H1 (cell line): ENCODE results near the gene APLP1. TPM values are rescaled to one million over a fixed set of nuclear protein-coding genes. Genes with fewer than 3 reads are reported as not detected.

Source experiments
- BCL11A ChIP-seq, 2 experiments: IDR thresholded peaks; one replicate each; pipeline ENCODE4 v1.6.1; 2011; ENCODE audit warnings: low read depth in 2 of 2, low read length in 2 of 2, mild to moderate bottlenecking in 2 of 2
- CBX8 ChIP-seq: fragments of 300-800, 300-1000 bp; sonication (generic); IDR thresholded peaks from 2 replicates; pipeline ENCODE4 v1.7.1; 2016; ENCODE audit warnings: low read depth, low read length, borderline replicate concordance
- CEBPB ChIP-seq: IDR thresholded peaks from 2 replicates; pipeline ENCODE4 v1.6.1; 2012; ENCODE audit warnings: low read depth, low read length
- TAF7 ChIP-seq: optimal IDR thresholded peaks from 2 replicates; pipeline ENCODE3; 2011; ENCODE audit warnings: low read depth, mild to moderate bottlenecking, inconsistent platforms, low read length, moderate library complexity, borderline replicate concordance
- polyA plus RNA-seq, 7 experiments: library from polyadenylated mRNA; depleted of rRNA in 3 of 7; stranded (reverse) in 5 of 7; unstranded in 2 of 7; fragments of >200 nt in 5 of 7; fragments of 200-250 nt in 2 of 7; gene quantifications; 1 replicate in 5 of 7; 2 replicates in 1 of 7; 4 replicates in 1 of 7; pipeline versions ENCODE4 v1.2.1 to v1.2.3, GENCODE V29; 2011 to 2013; ENCODE audit warnings: missing spikeins in 2 of 7, mixed read lengths in 2 of 7
- total RNA-seq: library from RNA; stranded (reverse); fragmentation: NEBNext Ultra II Directional; extraction: Animal tissue kit (Norgen Biotek cat#: 25700); gene quantifications from 2 replicates; pipeline ENCODE4 v1.2.1, GENCODE V29; 2021

The APLP1 gene
- total and polyA plus RNA-seq, 2 of the 8 experiments (the other 6 are each of a cell fraction or from before 2014, with no cell fraction given) = 19.9 to 22.0 TPM

DNA sequence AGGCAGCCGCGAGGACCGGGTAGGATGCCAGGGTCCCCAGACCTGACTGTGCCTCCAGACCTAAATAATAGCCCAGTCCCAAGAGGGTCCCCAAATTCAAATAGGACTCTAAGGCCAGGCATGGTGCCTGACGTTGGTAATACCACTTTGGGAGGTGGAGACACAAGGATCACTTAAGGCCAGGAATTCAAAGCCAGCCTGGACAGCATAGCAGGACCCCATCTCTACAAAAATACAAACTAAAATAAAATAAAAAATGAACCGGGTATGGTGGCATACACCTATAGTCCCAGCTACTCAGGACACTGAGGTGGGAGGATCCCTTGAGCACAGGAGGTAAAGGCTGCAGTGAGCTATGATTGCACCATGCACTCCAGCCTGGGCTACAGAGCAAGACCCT is 5.4 kb upstream of the APLP1 start (continued):
- TF ChIP-seq TAF7 (no peak), CBX8 (no peak), CEBPB (no peak), BCL11A (IDR thresholded peaks at IDR 0.05; ENCODE audit: low read depth in 2 of 2, low read length in 2 of 2) (no peak)
